ENCODE data around the gene ACSM2B. TPM values are rescaled to one million over a fixed set of nuclear protein-coding genes. Genes with fewer than 3 reads are reported as not detected.
"Not testable (repeated sequence)": the region's sequence is repeated elsewhere in the genome, so short reads cannot be mapped to it uniquely, and the experiment has no call there.

Gene ACSM2B
- not detected in 2 replicates for total RNA-seq (2014; rRNA removed; shearing (Covaris generic))

GRCh38 chr16:20576145-20576544, at the start of gene ACSM2B:
TSS of gene ACSM2B (minus strand) at chr16:20576367. CDS start at chr16:20564845, 11,522 bp downstream.
- not testable (repeated sequence) for H3K4me3 ChIP-seq (ENCODE audit: insufficient read depth, low read depth, low read length); H3K36me3 ChIP-seq (replicated peaks; ENCODE audit: control insufficient read depth, insufficient read depth, low read length); DNase-seq; H3K27me3 ChIP-seq (ENCODE audit: control insufficient read depth, insufficient read depth, low read length)

GRCh38 chr16:20624882-20625807, 49.0 kb upstream of the ACSM2B start:
- DNase-seq = no peak
- Histone ChIP-seq H3K36me3 (replicated peaks; ENCODE audit: control insufficient read depth, insufficient read depth, low read length) (no peaks in the 10 kb centered on the region), H3K4me3 (ENCODE audit: insufficient read depth, low read depth, low read length) (no peak overlapping the region), H3K27me3 (ENCODE audit: control insufficient read depth, insufficient read depth, low read length) (no peaks in the 10 kb centered on the region)

- Histone ChIP-seq H3K36me3 (replicated peaks; ENCODE audit: control insufficient read depth, insufficient read depth, low read length) (no peaks in the 10 kb centered on the region), H3K4me3 (ENCODE audit: insufficient read depth, low read depth, low read length) (no peak overlapping the region)
Measured at GRCh38 chr16:20624205-20624604, 48.0 kb upstream of the ACSM2B start.

GRCh38 chr16:20622498-20622870, 46.3 kb upstream of the ACSM2B start:
- Histone ChIP-seq H3K36me3 (replicated peaks; ENCODE audit: control insufficient read depth, insufficient read depth, low read length) (no peaks in the 10 kb centered on the region), H3K27me3 (ENCODE audit: control insufficient read depth, insufficient read depth, low read length) (no peaks in the 10 kb centered on the region), H3K4me3 (ENCODE audit: insufficient read depth, low read depth, low read length) (no peak overlapping the region)
- DNase-seq = no peak

More at GRCh38 chr16:20624205-20624604, 48.0 kb upstream of the ACSM2B start:
- H3K27me3 ChIP-seq (ENCODE audit: control insufficient read depth, insufficient read depth, low read length) = no peaks in the 10 kb centered on the region
- DNase-seq = no peak

- Histone ChIP-seq H3K36me3 (replicated peaks; ENCODE audit: control insufficient read depth, insufficient read depth, low read length) (no peaks in the 10 kb centered on the region), H3K4me3 (ENCODE audit: insufficient read depth, low read depth, low read length) (no peak overlapping the region), H3K27me3 (ENCODE audit: control insufficient read depth, insufficient read depth, low read length) (no peaks in the 10 kb centered on the region)
- no peak for DNase-seq
Measured at GRCh38 chr16:20621406-20621805, 45.2 kb upstream of the ACSM2B start.

- H3K36me3 ChIP-seq (replicated peaks; ENCODE audit: control insufficient read depth, insufficient read depth, low read length) = no peaks in the 10 kb centered on the region
- H3K4me3 ChIP-seq (ENCODE audit: insufficient read depth, low read depth, low read length) = no peak overlapping the region
- no peaks in the 10 kb centered on the region for H3K27me3 ChIP-seq (ENCODE audit: control insufficient read depth, insufficient read depth, low read length)
- no peak for DNase-seq
Measured at GRCh38 chr16:20620770-20621169, 44.6 kb upstream of the ACSM2B start.

GRCh38 chr16:20620003-20620402, 43.8 kb upstream of the ACSM2B start:
- Histone ChIP-seq H3K4me3 (ENCODE audit: insufficient read depth, low read depth, low read length) (no peak overlapping the region), H3K27me3 (ENCODE audit: control insufficient read depth, insufficient read depth, low read length) (no peaks in the 10 kb centered on the region), H3K36me3 (replicated peaks; ENCODE audit: control insufficient read depth, insufficient read depth, low read length) (no peaks in the 10 kb centered on the region)
- DNase-seq = no peak

GRCh38 chr16:20617271-20617670, 41.1 kb upstream of the ACSM2B start:
- Histone ChIP-seq H3K27me3 (ENCODE audit: control insufficient read depth, insufficient read depth, low read length) (no peaks in the 10 kb centered on the region), H3K4me3 (ENCODE audit: insufficient read depth, low read depth, low read length) (no peak overlapping the region), H3K36me3 (replicated peaks; ENCODE audit: control insufficient read depth, insufficient read depth, low read length) (no peaks in the 10 kb centered on the region)
- DNase-seq = no peak

- H3K4me3 ChIP-seq (ENCODE audit: insufficient read depth, low read depth, low read length) = no peak overlapping the region
- H3K36me3 ChIP-seq (replicated peaks; ENCODE audit: control insufficient read depth, insufficient read depth, low read length) = no peaks in the 10 kb centered on the region
Measured at GRCh38 chr16:20614186-20615141, 38.3 kb upstream of the ACSM2B start.

GRCh38 chr16:20613481-20614185, 37.5 kb upstream of the ACSM2B start:
- no peak overlapping the region for H3K4me3 ChIP-seq (ENCODE audit: insufficient read depth, low read depth, low read length)
- no peak for DNase-seq
- H3K27me3 ChIP-seq (ENCODE audit: control insufficient read depth, insufficient read depth, low read length) = no peaks in the 10 kb centered on the region

More at GRCh38 chr16:20614186-20615141, 38.3 kb upstream of the ACSM2B start:
- DNase-seq = no peak
- H3K27me3 ChIP-seq (ENCODE audit: control insufficient read depth, insufficient read depth, low read length) = no peaks in the 10 kb centered on the region

GRCh38 chr16:20612551-20613480, 36.6 kb upstream of the ACSM2B start:
- no peaks in the 10 kb centered on the region for H3K27me3 ChIP-seq (ENCODE audit: control insufficient read depth, insufficient read depth, low read length)
- no peak overlapping the region for H3K4me3 ChIP-seq (ENCODE audit: insufficient read depth, low read depth, low read length)
- no peak for DNase-seq
- no peaks in the 10 kb centered on the region for H3K36me3 ChIP-seq (replicated peaks; ENCODE audit: control insufficient read depth, insufficient read depth, low read length)

More at GRCh38 chr16:20613481-20614185, 37.5 kb upstream of the ACSM2B start:
- H3K36me3 ChIP-seq (replicated peaks; ENCODE audit: control insufficient read depth, insufficient read depth, low read length) = no peaks in the 10 kb centered on the region

GRCh38 chr16:20611975-20612481, 35.9 kb upstream of the ACSM2B start:
- no peak for DNase-seq
- no peaks in the 10 kb centered on the region for H3K27me3 ChIP-seq (ENCODE audit: control insufficient read depth, insufficient read depth, low read length)
- no peaks in the 10 kb centered on the region for H3K36me3 ChIP-seq (replicated peaks; ENCODE audit: control insufficient read depth, insufficient read depth, low read length)
- H3K4me3 ChIP-seq (ENCODE audit: insufficient read depth, low read depth, low read length) = no peak overlapping the region

GRCh38 chr16:20611350-20611902, 35.3 kb upstream of the ACSM2B start:
- no peak for DNase-seq
- H3K36me3 ChIP-seq (replicated peaks; ENCODE audit: control insufficient read depth, insufficient read depth, low read length) = no peaks in the 10 kb centered on the region
- H3K27me3 ChIP-seq (ENCODE audit: control insufficient read depth, insufficient read depth, low read length) = no peaks in the 10 kb centered on the region
- H3K4me3 ChIP-seq (ENCODE audit: insufficient read depth, low read depth, low read length) = no peak overlapping the region
